HEK293 (cell line): ENCODE measurements around the gene GPR35.

Experiments used
- CTCF ChIA-PET: fragments of 350-600 bp; formaldehyde crosslinking; extraction: SDS; loops from one replicate; lab custom pipeline; 2021; ENCODE audit warnings: antibody characterized with exemption; lab: Yijun Ruan, JAX
- POLR2A ChIA-PET: fragments of 300-600 bp; formaldehyde crosslinking; extraction: SDS; loops from one replicate; lab custom pipeline; 2020; ENCODE audit warnings: antibody characterized with exemption, inconsistent platforms; lab: Yijun Ruan, JAX
- H3K27ac ChIP-seq: fragments of 200-500 bp; sonication (Bioruptor generic); 2 replicates; pipeline ENCODE4 v1.5.1; 2014; ENCODE audit warnings: low read depth, low read length, control low read depth, inconsistent platforms; ENCODE audit errors: extremely low read depth
- H3K36me3 ChIP-seq, 2 experiments: fragments of 200-500 bp in 1 of 2; sonication (Bioruptor generic) in 1 of 2; 1 replicate in 1 of 2; 2 replicates in 1 of 2; pipeline ENCODE4 v1.5.1; 2014 to 2017; ENCODE audit warnings: inconsistent platforms in 2 of 2, low read length in 2 of 2; ENCODE audit not compliant: control insufficient read depth in 2 of 2, insufficient read depth in 1 of 2
- H3K4me1 ChIP-seq: fragments of 200-500 bp; sonication (Bioruptor generic); 2 replicates; pipeline ENCODE4 v1.5.1; 2014; ENCODE audit warnings: mild to moderate bottlenecking, low read length, inconsistent platforms; ENCODE audit not compliant: control insufficient read depth, insufficient read depth
- H3K4me3 ChIP-seq: 2 replicates; pipeline ENCODE4 v1.5.1; 2011; ENCODE audit warnings: low read depth, mild to moderate bottlenecking, control low read depth, low read length, moderate library complexity
- H3K9me3 ChIP-seq: fragments of 200-500 bp; sonication (Bioruptor generic); 2 replicates; pipeline ENCODE4 v1.5.1; 2014; ENCODE audit warnings: low read depth, low read length, inconsistent platforms; ENCODE audit not compliant: control insufficient read depth, insufficient read depth
- HOXC10 ChIP-seq: sonication (generic); formaldehyde crosslinking; IDR thresholded peaks from 2 replicates; pipeline ENCODE4 v1.8.1; 2023; ENCODE audit warnings: mild to moderate bottlenecking, missing genetic modification reagents
- KLF1 ChIP-seq: fragments of 450-650 bp; formaldehyde crosslinking; IDR thresholded peaks from 2 replicates; pipeline ENCODE4 v1.5.1; 2016; ENCODE audit warnings: missing biosample characterization, missing genetic modification characterization
- MEIS1 ChIP-seq: sonication (generic); formaldehyde crosslinking; IDR thresholded peaks from 2 replicates; pipeline ENCODE4 v1.8.1; 2022; ENCODE audit warnings: missing genetic modification reagents, mild to moderate bottlenecking, borderline replicate concordance
- SALL2 ChIP-seq: fragments of 450-650 bp; formaldehyde crosslinking; IDR thresholded peaks from 2 replicates; pipeline ENCODE4 v1.5.0; 2017; ENCODE audit warnings: missing biosample characterization, mild to moderate bottlenecking, missing genetic modification characterization, borderline replicate concordance
- ZBTB48 ChIP-seq: fragments of 450-650 bp; formaldehyde crosslinking; IDR thresholded peaks from 2 replicates; pipeline ENCODE4 v1.5.1; 2016; ENCODE audit warnings: missing biosample characterization, missing genetic modification characterization
- ZFP3 ChIP-seq: fragments of 450-650 bp; formaldehyde crosslinking; IDR thresholded peaks from 2 replicates; pipeline ENCODE4 v1.5.1; 2016; ENCODE audit warnings: low read depth, missing biosample characterization, missing genetic modification characterization
- ZNF202 ChIP-seq: fragments of 450-650 bp; formaldehyde crosslinking; IDR thresholded peaks from 2 replicates; pipeline ENCODE4 v1.5.1; 2016; ENCODE audit warnings: missing biosample characterization, missing genetic modification characterization, borderline replicate concordance
- ZNF302 ChIP-seq: fragments of 450-650 bp; formaldehyde crosslinking; IDR thresholded peaks from 2 replicates; pipeline ENCODE4 v1.5.1; 2016; ENCODE audit warnings: missing biosample characterization, missing genetic modification characterization, low read depth
- ZNF473 ChIP-seq: fragments of 450-650 bp; formaldehyde crosslinking; IDR thresholded peaks from 2 replicates; pipeline ENCODE4 v1.5.1; 2017; ENCODE audit warnings: missing biosample characterization, missing genetic modification characterization
- ZNF521 ChIP-seq: fragments of 450-650 bp; formaldehyde crosslinking; IDR thresholded peaks from 2 replicates; pipeline ENCODE4 v1.5.1; 2017; ENCODE audit warnings: missing biosample characterization, mild to moderate bottlenecking, missing genetic modification characterization
- ZNF529 ChIP-seq: fragments of 450-650 bp; formaldehyde crosslinking; IDR thresholded peaks from 2 replicates; pipeline ENCODE4 v1.5.1; 2017; ENCODE audit warnings: missing genetic modification characterization, missing biosample characterization; ENCODE audit not compliant: insufficient replicate concordance
- ZNF610 ChIP-seq: fragments of 450-650 bp; formaldehyde crosslinking; IDR thresholded peaks from 2 replicates; pipeline ENCODE4 v1.5.1; 2016; ENCODE audit warnings: missing biosample characterization, missing genetic modification characterization, borderline replicate concordance
- ZNF747 ChIP-seq: fragments of 450-650 bp; formaldehyde crosslinking; IDR thresholded peaks from 2 replicates; pipeline ENCODE4 v1.5.1; 2016; ENCODE audit warnings: missing biosample characterization, missing genetic modification characterization
- ZNF785 ChIP-seq: fragments of 450-650 bp; formaldehyde crosslinking; IDR thresholded peaks from 2 replicates; pipeline ENCODE4 v1.5.1; 2016; ENCODE audit warnings: missing biosample characterization, missing genetic modification characterization
- TF ChIP-seq, protein P1 (sequence below): fragments of 450-650 bp; formaldehyde crosslinking; IDR thresholded peaks from 2 replicates; pipeline ENCODE4 v1.5.1; 2016; ENCODE audit warnings: missing biosample characterization, missing genetic modification characterization
- TF ChIP-seq, protein P2 (sequence below): fragments of 450-650 bp; formaldehyde crosslinking; IDR thresholded peaks from 2 replicates; pipeline ENCODE4 v1.5.1; 2016; ENCODE audit warnings: missing biosample characterization, missing genetic modification characterization
- TF ChIP-seq, protein P3 (sequence below): fragments of 450-650 bp; formaldehyde crosslinking; IDR thresholded peaks from 2 replicates; pipeline ENCODE4 v1.5.0; 2017; ENCODE audit warnings: missing biosample characterization, missing genetic modification characterization, borderline replicate concordance
- TF ChIP-seq, protein P4 (sequence below): fragments of 450-650 bp; formaldehyde crosslinking; IDR thresholded peaks from 2 replicates; pipeline ENCODE4 v1.5.1; 2017; ENCODE audit warnings: missing biosample characterization, missing genetic modification characterization
- TF ChIP-seq, protein P5 (sequence below): fragments of 450-650 bp; formaldehyde crosslinking; IDR thresholded peaks from 2 replicates; pipeline ENCODE4 v1.5.1; 2016; ENCODE audit warnings: missing biosample characterization, missing genetic modification characterization
- TF ChIP-seq, protein P6 (sequence below): fragments of 450-650 bp; formaldehyde crosslinking; IDR thresholded peaks from 2 replicates; pipeline ENCODE4 v1.5.1; 2016; ENCODE audit warnings: missing biosample characterization, missing genetic modification characterization

Gene GPR35

DNA sequence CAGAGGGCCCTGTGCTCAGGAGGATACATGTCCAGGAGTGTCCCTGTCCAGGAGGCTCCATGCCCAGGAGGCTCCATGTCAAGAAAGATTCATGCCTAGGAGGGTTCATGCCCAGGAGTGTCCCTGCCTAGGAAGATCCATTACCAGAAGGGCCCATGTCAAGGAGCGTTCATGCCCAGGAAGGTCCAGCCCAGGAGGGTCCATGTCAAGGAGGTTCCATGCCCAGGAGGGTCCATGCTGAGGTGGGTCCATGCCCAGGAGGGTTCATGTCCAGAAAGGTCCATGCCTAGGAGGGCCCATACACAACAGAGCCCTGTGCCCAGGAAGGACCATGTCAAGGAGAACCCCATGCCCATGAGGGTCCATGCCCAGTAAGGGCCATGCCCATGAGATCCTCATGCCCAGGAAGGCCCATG is 7.0 kb downstream of the GPR35 start:
- Histone ChIP-seq H3K9me3 (no peaks in the 10 kb centered on the region), H3K4me3 (no peak overlapping the region), H3K27ac (no peak overlapping the region)
- POLR2A ChIA-PET: no interaction called here
- TF ChIP-seq ZNF302: no peak
- TF ChIP-seq ZNF529 (tag by site-specific recombination): no peak
- no peak for TF ChIP-seq ZNF473 (tag by site-specific recombination)
- TF ChIP-seq, protein P1, sequence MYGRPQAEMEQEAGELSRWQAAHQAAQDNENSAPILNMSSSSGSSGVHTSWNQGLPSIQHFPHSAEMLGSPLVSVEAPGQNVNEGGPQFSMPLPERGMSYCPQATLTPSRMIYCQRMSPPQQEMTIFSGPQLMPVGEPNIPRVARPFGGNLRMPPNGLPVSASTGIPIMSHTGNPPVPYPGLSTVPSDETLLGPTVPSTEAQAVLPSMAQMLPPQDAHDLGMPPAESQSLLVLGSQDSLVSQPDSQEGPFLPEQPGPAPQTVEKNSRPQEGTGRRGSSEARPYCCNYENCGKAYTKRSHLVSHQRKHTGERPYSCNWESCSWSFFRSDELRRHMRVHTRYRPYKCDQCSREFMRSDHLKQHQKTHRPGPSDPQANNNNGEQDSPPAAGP (tag by site-specific recombination): no peak
- TF ChIP-seq, all 188 proteins: peak for 0
- H3K4me1 ChIP-seq: no peaks in the 10 kb centered on the region
- CTCF ChIA-PET: no interaction called here
- H3K36me3 ChIP-seq: no peaks in the 10 kb centered on the region

DNA sequence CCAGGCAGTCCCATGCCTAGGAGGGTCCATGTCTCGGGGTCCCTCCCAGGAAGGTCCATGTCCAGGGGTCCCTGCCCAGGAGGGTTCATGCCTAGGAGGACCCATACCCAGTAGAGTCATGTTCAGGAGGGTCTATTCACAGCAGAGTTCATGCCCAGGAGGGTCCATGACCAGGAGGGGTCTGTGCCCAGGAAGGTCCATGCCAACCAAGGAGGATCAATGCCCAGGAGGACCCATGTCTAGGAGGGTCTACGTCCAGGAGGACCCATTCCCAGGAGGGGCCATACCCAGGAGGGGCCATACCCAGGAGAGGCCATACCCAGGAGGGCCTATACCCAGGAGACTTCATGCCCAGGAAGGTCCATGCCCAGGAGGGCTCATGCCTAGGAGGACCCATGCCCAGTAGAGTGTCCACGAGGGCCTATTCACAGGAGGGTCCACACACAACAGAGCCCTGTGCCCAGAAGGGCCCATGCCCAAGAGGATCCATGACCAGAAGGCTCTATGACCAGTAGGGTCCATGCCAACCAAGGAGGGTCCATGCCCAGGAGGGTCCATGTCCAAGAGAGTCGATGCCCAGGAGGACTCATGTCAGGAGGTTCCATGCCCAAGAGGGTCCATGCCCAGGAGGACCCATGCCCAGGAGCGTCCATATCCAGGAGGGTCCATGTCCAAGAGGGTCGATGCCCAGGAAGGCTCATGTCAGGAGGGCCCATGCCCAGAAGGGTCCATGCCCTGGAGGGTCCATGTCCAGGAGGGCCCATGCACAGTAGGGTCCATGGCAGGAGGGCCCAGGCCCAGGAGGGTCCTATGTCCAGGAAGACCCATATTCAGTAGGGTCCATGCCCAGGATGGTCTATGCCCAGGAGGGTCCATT is 10.1 kb downstream of the GPR35 start:
- H3K4me1 ChIP-seq: no peaks in the 10 kb centered on the region
- POLR2A ChIA-PET: no interaction called here
- CTCF ChIA-PET: no interaction called here

DNA sequence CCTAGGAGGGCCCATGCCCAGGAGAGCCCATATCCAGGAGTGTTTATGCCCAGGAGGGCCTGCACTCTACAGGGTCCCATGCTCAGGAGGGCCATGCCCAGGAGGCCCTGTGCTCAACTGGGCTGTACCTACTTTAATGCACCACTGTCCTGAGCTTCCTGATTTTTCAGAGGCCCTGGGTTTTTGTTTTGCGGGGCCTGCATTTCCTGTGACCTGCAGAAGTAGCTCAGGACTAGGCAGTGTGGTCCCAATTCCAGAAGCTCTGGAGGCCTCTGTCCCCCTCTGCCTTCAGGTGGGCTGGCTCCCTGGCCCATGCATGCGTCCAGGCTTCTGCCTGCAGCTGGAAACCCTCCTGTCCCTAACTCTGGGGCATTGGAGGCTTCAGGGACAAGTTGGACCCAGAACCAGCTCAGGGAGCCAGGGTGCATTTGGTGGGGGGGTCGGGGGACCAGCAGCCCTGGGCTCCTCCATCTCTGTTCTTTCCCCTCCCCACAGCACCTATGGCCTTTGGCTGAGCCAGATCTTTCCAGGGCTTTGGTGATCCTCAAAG is 10.8 kb downstream of the GPR35 start:
- Histone ChIP-seq H3K9me3 (no peaks in the 10 kb centered on the region), H3K27ac (no peak overlapping the region)
- POLR2A ChIA-PET: no interaction called here
- TF ChIP-seq ZBTB48 (tag by site-specific recombination): no peak
- TF ChIP-seq, protein P2, sequence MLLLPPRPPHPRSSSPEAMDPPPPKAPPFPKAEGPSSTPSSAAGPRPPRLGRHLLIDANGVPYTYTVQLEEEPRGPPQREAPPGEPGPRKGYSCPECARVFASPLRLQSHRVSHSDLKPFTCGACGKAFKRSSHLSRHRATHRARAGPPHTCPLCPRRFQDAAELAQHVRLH (tag by site-specific recombination): no peak
- no peak for TF ChIP-seq MEIS1 (CRISPR knock-in tag)
- TF ChIP-seq ZNF747 (tag by site-specific recombination): no peak
- TF ChIP-seq KLF1 (tag by site-specific recombination): no peak
- TF ChIP-seq, protein P3, sequence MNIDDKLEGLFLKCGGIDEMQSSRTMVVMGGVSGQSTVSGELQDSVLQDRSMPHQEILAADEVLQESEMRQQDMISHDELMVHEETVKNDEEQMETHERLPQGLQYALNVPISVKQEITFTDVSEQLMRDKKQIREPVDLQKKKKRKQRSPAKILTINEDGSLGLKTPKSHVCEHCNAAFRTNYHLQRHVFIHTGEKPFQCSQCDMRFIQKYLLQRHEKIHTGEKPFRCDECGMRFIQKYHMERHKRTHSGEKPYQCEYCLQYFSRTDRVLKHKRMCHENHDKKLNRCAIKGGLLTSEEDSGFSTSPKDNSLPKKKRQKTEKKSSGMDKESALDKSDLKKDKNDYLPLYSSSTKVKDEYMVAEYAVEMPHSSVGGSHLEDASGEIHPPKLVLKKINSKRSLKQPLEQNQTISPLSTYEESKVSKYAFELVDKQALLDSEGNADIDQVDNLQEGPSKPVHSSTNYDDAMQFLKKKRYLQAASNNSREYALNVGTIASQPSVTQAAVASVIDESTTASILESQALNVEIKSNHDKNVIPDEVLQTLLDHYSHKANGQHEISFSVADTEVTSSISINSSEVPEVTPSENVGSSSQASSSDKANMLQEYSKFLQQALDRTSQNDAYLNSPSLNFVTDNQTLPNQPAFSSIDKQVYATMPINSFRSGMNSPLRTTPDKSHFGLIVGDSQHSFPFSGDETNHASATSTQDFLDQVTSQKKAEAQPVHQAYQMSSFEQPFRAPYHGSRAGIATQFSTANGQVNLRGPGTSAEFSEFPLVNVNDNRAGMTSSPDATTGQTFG (tag by site-specific recombination): no peak
- no peak for TF ChIP-seq ZNF610 (tag by site-specific recombination)
- no peak for TF ChIP-seq HOXC10 (CRISPR knock-in tag)
- no peak for TF ChIP-seq ZNF202 (tag by site-specific recombination)
- TF ChIP-seq, protein P4, sequence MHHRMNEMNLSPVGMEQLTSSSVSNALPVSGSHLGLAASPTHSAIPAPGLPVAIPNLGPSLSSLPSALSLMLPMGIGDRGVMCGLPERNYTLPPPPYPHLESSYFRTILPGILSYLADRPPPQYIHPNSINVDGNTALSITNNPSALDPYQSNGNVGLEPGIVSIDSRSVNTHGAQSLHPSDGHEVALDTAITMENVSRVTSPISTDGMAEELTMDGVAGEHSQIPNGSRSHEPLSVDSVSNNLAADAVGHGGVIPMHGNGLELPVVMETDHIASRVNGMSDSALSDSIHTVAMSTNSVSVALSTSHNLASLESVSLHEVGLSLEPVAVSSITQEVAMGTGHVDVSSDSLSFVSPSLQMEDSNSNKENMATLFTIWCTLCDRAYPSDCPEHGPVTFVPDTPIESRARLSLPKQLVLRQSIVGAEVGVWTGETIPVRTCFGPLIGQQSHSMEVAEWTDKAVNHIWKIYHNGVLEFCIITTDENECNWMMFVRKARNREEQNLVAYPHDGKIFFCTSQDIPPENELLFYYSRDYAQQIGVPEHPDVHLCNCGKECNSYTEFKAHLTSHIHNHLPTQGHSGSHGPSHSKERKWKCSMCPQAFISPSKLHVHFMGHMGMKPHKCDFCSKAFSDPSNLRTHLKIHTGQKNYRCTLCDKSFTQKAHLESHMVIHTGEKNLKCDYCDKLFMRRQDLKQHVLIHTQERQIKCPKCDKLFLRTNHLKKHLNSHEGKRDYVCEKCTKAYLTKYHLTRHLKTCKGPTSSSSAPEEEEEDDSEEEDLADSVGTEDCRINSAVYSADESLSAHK (tag by site-specific recombination): no peak
- no peak for TF ChIP-seq ZNF521 (tag by site-specific recombination)
- TF ChIP-seq ZNF785 (tag by site-specific recombination): no peak
- no peak for TF ChIP-seq ZNF302
- no peak for TF ChIP-seq ZFP3 (tag by site-specific recombination)
- TF ChIP-seq, protein P5, sequence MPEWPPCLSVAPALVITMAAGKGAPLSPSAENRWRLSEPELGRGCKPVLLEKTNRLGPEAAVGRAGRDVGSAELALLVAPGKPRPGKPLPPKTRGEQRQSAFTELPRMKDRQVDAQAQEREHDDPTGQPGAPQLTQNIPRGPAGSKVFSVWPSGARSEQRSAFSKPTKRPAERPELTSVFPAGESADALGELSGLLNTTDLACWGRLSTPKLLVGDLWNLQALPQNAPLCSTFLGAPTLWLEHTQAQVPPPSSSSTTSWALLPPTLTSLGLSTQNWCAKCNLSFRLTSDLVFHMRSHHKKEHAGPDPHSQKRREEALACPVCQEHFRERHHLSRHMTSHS (tag by site-specific recombination): no peak
- no peak for TF ChIP-seq ZNF473 (tag by site-specific recombination)
- TF ChIP-seq SALL2 (tag by site-specific recombination): no peak

More for the DNA sequence above, 10.1 kb downstream of the GPR35 start:
- H3K36me3 ChIP-seq: no peaks in the 10 kb centered on the region
- TF ChIP-seq, protein P6, sequence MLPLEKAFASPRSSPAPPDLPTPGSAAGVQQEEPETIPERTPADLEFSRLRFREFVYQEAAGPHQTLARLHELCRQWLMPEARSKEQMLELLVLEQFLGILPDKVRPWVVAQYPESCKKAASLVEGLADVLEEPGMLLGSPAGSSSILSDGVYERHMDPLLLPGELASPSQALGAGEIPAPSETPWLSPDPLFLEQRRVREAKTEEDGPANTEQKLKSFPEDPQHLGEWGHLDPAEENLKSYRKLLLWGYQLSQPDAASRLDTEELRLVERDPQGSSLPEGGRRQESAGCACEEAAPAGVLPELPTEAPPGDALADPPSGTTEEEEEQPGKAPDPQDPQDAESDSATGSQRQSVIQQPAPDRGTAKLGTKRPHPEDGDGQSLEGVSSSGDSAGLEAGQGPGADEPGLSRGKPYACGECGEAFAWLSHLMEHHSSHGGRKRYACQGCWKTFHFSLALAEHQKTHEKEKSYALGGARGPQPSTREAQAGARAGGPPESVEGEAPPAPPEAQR (tag by site-specific recombination): no peak
- TF ChIP-seq, all 188 proteins: peak for 0
- Histone ChIP-seq H3K27ac (no peak overlapping the region), H3K4me3 (no peak overlapping the region), H3K9me3 (no peaks in the 10 kb centered on the region)

More for the DNA sequence above, 10.8 kb downstream of the GPR35 start:
- no peak overlapping the region for H3K4me3 ChIP-seq
- H3K4me1 ChIP-seq: no peaks in the 10 kb centered on the region
- H3K36me3 ChIP-seq: no peaks in the 10 kb centered on the region
- CTCF ChIA-PET: no interaction called here
